ENCODE data around the gene LRRK2.

GRCh38 chr12:40310211-40310610, 85.4 kb downstream of the LRRK2 start:
- TF ChIP-seq CTCF (IDR thresholded peaks at IDR 0.05) (no peak), POLR2A (IDR thresholded peaks at IDR 0.05; ENCODE audit: low read depth) (no peak)
